ENCODE data around the gene IFNAR2.

Gene IFNAR2

GRCh38 chr21:33261635-33262034 lies 31.9 kb downstream of the IFNAR2 start:
- DNase-seq (ENCODE audit: insufficient read length, low spot score): no peak
- no peak for FAIRE-seq
- TF ChIP-seq CTCF (IDR thresholded peaks at IDR 0.05; ENCODE audit: insufficient read depth, missing control alignments): no peak

- DNase-seq (ENCODE audit: insufficient read length, low spot score): no peak
- no peak for TF ChIP-seq CTCF (IDR thresholded peaks at IDR 0.05; ENCODE audit: insufficient read depth, missing control alignments)
- no peak for FAIRE-seq
These were observed 33.2 kb downstream of the IFNAR2 start for GRCh38 chr21:33262921-33263320.

- TF ChIP-seq CTCF (IDR thresholded peaks at IDR 0.05; ENCODE audit: insufficient read depth, missing control alignments): no peak
- DNase-seq (ENCODE audit: insufficient read length, low spot score) (no peak), FAIRE-seq (no peak)
These were observed 34.8 kb downstream of the IFNAR2 start for GRCh38 chr21:33264561-33264960.

GRCh38 chr21:33265664-33266049 lies 35.9 kb downstream of the IFNAR2 start:
- FAIRE-seq (no peak), DNase-seq (ENCODE audit: insufficient read length, low spot score) (no peak)
- TF ChIP-seq CTCF (IDR thresholded peaks at IDR 0.05; ENCODE audit: insufficient read depth, missing control alignments): no peak

- DNase-seq (ENCODE audit: insufficient read length, low spot score) (peak; percentile 79), FAIRE-seq (no peak)
- TF ChIP-seq CTCF (IDR thresholded peaks at IDR 0.05; ENCODE audit: insufficient read depth, missing control alignments): no peak
These were observed 36.5 kb downstream of the IFNAR2 start, which contains the start of gene IL10RB for GRCh38 chr21:33266050-33266788. Gene IL10RB (plus strand): TSS chr21:33266367. CDS start chr21:33266466, 99 bp downstream.

GRCh38 chr21:33266789-33267135 lies 37.0 kb downstream of the IFNAR2 start:
- FAIRE-seq (no peak), DNase-seq (ENCODE audit: insufficient read length, low spot score) (no peak)
- no peak for TF ChIP-seq CTCF (IDR thresholded peaks at IDR 0.05; ENCODE audit: insufficient read depth, missing control alignments)

- no peak for TF ChIP-seq CTCF (IDR thresholded peaks at IDR 0.05; ENCODE audit: insufficient read depth, missing control alignments)
- no peak for FAIRE-seq
- DNase-seq (ENCODE audit: insufficient read length, low spot score): no peak
These were observed 37.5 kb downstream of the IFNAR2 start for GRCh38 chr21:33267250-33267649.

All from D721Med (cell line).